Measurements from ENCODE around the gene TESPA1. TPM values are rescaled to one million over a fixed set of nuclear protein-coding genes. Genes with fewer than 3 reads are reported as not detected.

The TESPA1 gene
- total RNA-seq, 3 donors from 2014 or later (not counting 1 experiment from before 2014, with no cell fraction given), result 39.9 to 59.6 (median 53.5) TPM

- Histone ChIP-seq H3K4me3 (ENCODE audit: low read length) (no peak overlapping the region), H3K9me3 (ENCODE audit: control insufficient read depth, insufficient read depth, low read length) (peaks cover 2% of the 10 kb centered on the region), H3K36me3 (ENCODE audit: control insufficient read depth, insufficient read depth, low read length) (no peaks in the 10 kb centered on the region), H3K27ac (ENCODE audit: low read length) (peak overlapping the region; percentile 72), H3K27me3 (ENCODE audit: control insufficient read depth, insufficient read depth, low read length) (no peaks in the 10 kb centered on the region), H3K4me1 (ENCODE audit: control insufficient read depth, insufficient read depth, low read length) (peaks cover 32% of the 10 kb centered on the region)
- Mint-ChIP-seq H3K4me3 (peak overlapping the region; percentile 83), H3K36me3 (peaks cover 12% of the 10 kb centered on the region), H3K27me3 (ENCODE audit: low read depth in 2 of 2) (no peaks in the 10 kb centered on the region), H3K27ac (peak overlapping the region; percentile 88 to 96), H3K4me1 (peaks cover 55 to 60% of the 10 kb centered on the region in 2 donors), H3K9me3 (peaks cover 2 to 9% of the 10 kb centered on the region in 2 donors)
- ATAC-seq (peak; percentile 84 to 88 (median 87)), DNase-seq (peak in 1 of 2 donors; percentile 69)
- WGBS (ENCODE audit: insufficient coverage), result 6% methylated on average over 5 of the region's 5 CpGs
- intact Hi-C loops (cut with micrococcal nuclease), result loop anchor here (2.0 kb wide), 1 partner anchor 21 kb away; no protein-coding TSS in a partner anchor
- no peak for TF ChIP-seq CTCF (IDR thresholded peaks at IDR 0.05)
Observed at GRCh38 chr12:54935235-54935951, 49.2 kb downstream of the TESPA1 start.

GRCh38 chr12:54934419-54934818, 50.1 kb downstream of the TESPA1 start:
- 100% methylated on average over 1 of the region's 1 CpG for WGBS (ENCODE audit: insufficient coverage)
- ATAC-seq (no peak), DNase-seq (no peak)
- Histone ChIP-seq H3K27me3 (ENCODE audit: control insufficient read depth, insufficient read depth, low read length) (no peaks in the 10 kb centered on the region), H3K36me3 (ENCODE audit: control insufficient read depth, insufficient read depth, low read length) (no peaks in the 10 kb centered on the region), H3K9me3 (ENCODE audit: control insufficient read depth, insufficient read depth, low read length) (peaks cover 12% of the 10 kb centered on the region), H3K4me1 (ENCODE audit: control insufficient read depth, insufficient read depth, low read length) (peaks cover 32% of the 10 kb centered on the region), H3K4me3 (ENCODE audit: low read length) (no peak overlapping the region), H3K27ac (ENCODE audit: low read length) (no peak overlapping the region)
- Mint-ChIP-seq H3K9me3 (peaks cover 11 to 12% of the 10 kb centered on the region in 2 donors), H3K4me3 (peak overlapping the region; percentile 43), H3K27ac (peak overlapping the region; percentile 88 to 96), H3K27me3 (ENCODE audit: low read depth in 2 of 2) (no peaks in the 10 kb centered on the region), H3K36me3 (peaks cover 22% of the 10 kb centered on the region), H3K4me1 (peaks cover 55 to 60% of the 10 kb centered on the region in 2 donors)
- intact Hi-C loops (cut with micrococcal nuclease), result loop anchor here (2.0 kb wide), 1 partner anchor 22 kb away; no protein-coding TSS in a partner anchor
- no peak for TF ChIP-seq CTCF (IDR thresholded peaks at IDR 0.05)

- Mint-ChIP-seq H3K4me1 (peaks cover 55 to 60% of the 10 kb centered on the region in 2 donors), H3K36me3 (peaks cover 27% of the 10 kb centered on the region), H3K9me3 (peaks cover 12 to 14% of the 10 kb centered on the region in 2 donors), H3K4me3 (peak overlapping the region; percentile 75), H3K27me3 (ENCODE audit: low read depth in 2 of 2) (no peaks in the 10 kb centered on the region), H3K27ac (peak overlapping the region; percentile 88 to 96)
- DNase-seq (peak in 1 of 2 donors; percentile 27), ATAC-seq (peak; percentile 58 to 73 (median 67))
- TF ChIP-seq CTCF (IDR thresholded peaks at IDR 0.05), result no peak
- WGBS (ENCODE audit: insufficient coverage), result 17% methylated on average over 1 of the region's 1 CpG
- Histone ChIP-seq H3K4me3 (ENCODE audit: low read length) (no peak overlapping the region), H3K27ac (ENCODE audit: low read length) (peak overlapping the region; percentile 2), H3K36me3 (ENCODE audit: control insufficient read depth, insufficient read depth, low read length) (no peaks in the 10 kb centered on the region), H3K9me3 (ENCODE audit: control insufficient read depth, insufficient read depth, low read length) (peaks cover 12% of the 10 kb centered on the region), H3K27me3 (ENCODE audit: control insufficient read depth, insufficient read depth, low read length) (no peaks in the 10 kb centered on the region), H3K4me1 (ENCODE audit: control insufficient read depth, insufficient read depth, low read length) (peaks cover 32% of the 10 kb centered on the region)
- intact Hi-C loops (cut with micrococcal nuclease), result no loop called here
Observed at GRCh38 chr12:54933376-54933775, 51.2 kb downstream of the TESPA1 start.

Data from natural killer cell (primary cell).